ENCODE results near the gene SVOPL. TPM values are rescaled to one million over a fixed set of nuclear protein-coding genes. Genes with fewer than 3 reads are reported as not detected.
"Not testable (repeated sequence)": the region's sequence is repeated elsewhere in the genome, so short reads cannot be mapped to it uniquely, and the experiment has no call there.

Gene SVOPL
- total and polyA plus RNA-seq, 4 donors: 0.13 to 1.5 (median 0.39) TPM; not detected in 1

DNA sequence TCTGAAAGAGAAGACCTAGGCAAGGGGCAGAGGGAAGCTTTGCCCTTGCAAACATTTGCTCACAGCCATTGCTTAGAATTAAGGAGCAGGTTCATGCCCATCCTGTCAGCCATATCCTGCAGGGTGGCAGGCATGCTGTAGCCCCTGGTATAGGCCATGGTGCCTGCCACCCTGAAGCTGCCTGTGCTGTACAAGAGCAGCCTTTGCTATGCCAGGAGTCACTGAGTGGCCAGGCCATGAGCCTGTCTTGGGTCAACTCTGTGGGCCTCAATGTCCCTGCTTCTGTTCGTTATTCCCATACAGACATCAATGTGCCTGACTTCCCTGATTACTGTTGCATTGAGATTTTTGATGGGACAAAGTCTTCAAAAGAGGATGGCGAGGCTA is 368 bp upstream of the SVOPL start:
- no peak overlapping the region for H3K27ac ChIP-seq (ENCODE audit: low read depth in 1 of 2, low read length in 1 of 2)
- H3K9ac ChIP-seq (ENCODE audit: insufficient read depth in 1 of 2, low read length in 2 of 2): no peak overlapping the region
- TF ChIP-seq, protein P1, sequence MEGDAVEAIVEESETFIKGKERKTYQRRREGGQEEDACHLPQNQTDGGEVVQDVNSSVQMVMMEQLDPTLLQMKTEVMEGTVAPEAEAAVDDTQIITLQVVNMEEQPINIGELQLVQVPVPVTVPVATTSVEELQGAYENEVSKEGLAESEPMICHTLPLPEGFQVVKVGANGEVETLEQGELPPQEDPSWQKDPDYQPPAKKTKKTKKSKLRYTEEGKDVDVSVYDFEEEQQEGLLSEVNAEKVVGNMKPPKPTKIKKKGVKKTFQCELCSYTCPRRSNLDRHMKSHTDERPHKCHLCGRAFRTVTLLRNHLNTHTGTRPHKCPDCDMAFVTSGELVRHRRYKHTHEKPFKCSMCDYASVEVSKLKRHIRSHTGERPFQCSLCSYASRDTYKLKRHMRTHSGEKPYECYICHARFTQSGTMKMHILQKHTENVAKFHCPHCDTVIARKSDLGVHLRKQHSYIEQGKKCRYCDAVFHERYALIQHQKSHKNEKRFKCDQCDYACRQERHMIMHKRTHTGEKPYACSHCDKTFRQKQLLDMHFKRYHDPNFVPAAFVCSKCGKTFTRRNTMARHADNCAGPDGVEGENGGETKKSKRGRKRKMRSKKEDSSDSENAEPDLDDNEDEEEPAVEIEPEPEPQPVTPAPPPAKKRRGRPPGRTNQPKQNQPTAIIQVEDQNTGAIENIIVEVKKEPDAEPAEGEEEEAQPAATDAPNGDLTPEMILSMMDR (IDR thresholded peaks at IDR 0.05; ENCODE audit: control extremely low read depth, extremely low read depth): no peak
- DNase-seq: no peak
- ATAC-seq (ENCODE audit: insufficient read depth, low FRiP score): no peak
- H3K9me3 ChIP-seq (ENCODE audit: control insufficient read depth in 4 of 4, insufficient read depth in 3 of 4, low read length in 3 of 4): peaks cover 0 to 2% (median 0%) of the 10 kb centered on the region in 4 donors
- no peaks in the 10 kb centered on the region for H3K36me3 ChIP-seq (ENCODE audit: control insufficient read depth in 4 of 4, insufficient read depth in 4 of 4, low read length in 4 of 4)
- 93% methylated on average over 2 of the region's 2 CpGs for WGBS, 2 donors
- no peaks in the 10 kb centered on the region for H3K4me1 ChIP-seq (ENCODE audit: control insufficient read depth in 5 of 5, insufficient read depth in 5 of 5, low read length in 5 of 5)
- no peak overlapping the region for H3K4me3 ChIP-seq
- H3K27me3 ChIP-seq (ENCODE audit: control insufficient read depth in 3 of 3, insufficient read depth in 3 of 3, low read length in 2 of 3): no peaks in the 10 kb centered on the region

DNA sequence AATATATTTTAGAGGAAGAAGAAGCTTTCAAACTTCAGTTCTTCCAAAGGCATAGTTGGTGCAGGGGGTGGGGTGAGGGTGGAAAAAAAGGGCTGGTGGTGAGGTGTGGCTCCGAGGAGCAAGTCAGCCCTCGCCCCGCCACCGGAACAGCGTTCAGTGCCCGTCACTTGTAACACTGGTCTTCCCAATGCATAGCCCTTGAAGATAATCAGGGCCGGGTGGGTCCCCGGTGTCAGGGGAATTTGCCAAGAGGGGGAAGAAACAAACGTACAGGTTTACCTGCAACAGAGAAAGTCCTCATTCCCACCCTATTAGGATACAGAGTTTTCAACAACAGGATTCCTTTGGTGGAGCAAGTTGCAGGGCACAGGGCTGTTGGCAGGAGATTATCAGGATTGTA is 1.5 kb downstream of the SVOPL start:
- ATAC-seq (ENCODE audit: insufficient read depth, low FRiP score): no peak
- TF ChIP-seq, protein P1 (IDR thresholded peaks at IDR 0.05; ENCODE audit: control extremely low read depth, extremely low read depth): no peak
- no peaks in the 10 kb centered on the region for H3K4me1 ChIP-seq (ENCODE audit: control insufficient read depth in 5 of 5, insufficient read depth in 5 of 5, low read length in 5 of 5)
- H3K4me3 ChIP-seq: no peak overlapping the region
- H3K9me3 ChIP-seq (ENCODE audit: control insufficient read depth in 4 of 4, insufficient read depth in 3 of 4, low read length in 3 of 4): peaks cover 0 to 2% (median 0%) of the 10 kb centered on the region in 4 donors
- no peaks in the 10 kb centered on the region for H3K27me3 ChIP-seq (ENCODE audit: control insufficient read depth in 3 of 3, insufficient read depth in 3 of 3, low read length in 2 of 3)
- no peak for DNase-seq
- H3K9ac ChIP-seq (ENCODE audit: insufficient read depth in 1 of 2, low read length in 2 of 2): no peak overlapping the region
- H3K36me3 ChIP-seq (ENCODE audit: control insufficient read depth in 4 of 4, insufficient read depth in 4 of 4, low read length in 4 of 4): no peaks in the 10 kb centered on the region
- H3K27ac ChIP-seq (ENCODE audit: low read depth in 1 of 2, low read length in 1 of 2): no peak overlapping the region
- WGBS, 2 donors: 78 to 89% methylated on average over 9 of the region's 9 CpGs

DNA sequence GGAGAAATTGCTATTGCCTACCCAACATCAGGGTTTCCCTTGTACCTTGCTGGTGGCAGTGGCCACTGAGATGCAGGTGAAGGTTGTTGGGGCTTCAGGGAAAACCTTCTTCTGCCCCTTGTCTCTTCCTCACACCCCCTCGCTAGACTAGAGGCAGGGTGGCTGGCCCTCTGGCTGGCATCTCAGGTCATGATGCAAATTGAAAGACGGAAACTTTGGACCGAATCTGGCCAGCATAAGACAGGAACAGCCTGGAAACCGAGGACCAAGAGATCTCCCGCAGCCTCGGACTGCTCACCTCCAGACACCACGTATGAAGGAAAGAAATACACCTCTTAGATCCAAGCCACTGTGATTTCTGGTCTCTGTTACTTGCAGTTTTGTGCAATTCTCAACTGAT is 2.9 kb downstream of the SVOPL start:
- WGBS, 2 donors: 94 to 96% methylated on average over 7 of the region's 7 CpGs
- Histone ChIP-seq H3K9me3 (ENCODE audit: control insufficient read depth in 4 of 4, insufficient read depth in 3 of 4, low read length in 3 of 4) (peaks cover 0 to 2% (median 0%) of the 10 kb centered on the region in 4 donors), H3K36me3 (ENCODE audit: control insufficient read depth in 4 of 4, insufficient read depth in 4 of 4, low read length in 4 of 4) (no peaks in the 10 kb centered on the region), H3K4me3 (no peak overlapping the region), H3K27ac (ENCODE audit: low read depth in 1 of 2, low read length in 1 of 2) (no peak overlapping the region), H3K27me3 (ENCODE audit: control insufficient read depth in 3 of 3, insufficient read depth in 3 of 3, low read length in 2 of 3) (no peaks in the 10 kb centered on the region), H3K9ac (ENCODE audit: insufficient read depth in 1 of 2, low read length in 2 of 2) (no peak overlapping the region), H3K4me1 (ENCODE audit: control insufficient read depth in 5 of 5, insufficient read depth in 5 of 5, low read length in 5 of 5) (no peaks in the 10 kb centered on the region)
- TF ChIP-seq, protein P1 (IDR thresholded peaks at IDR 0.05; ENCODE audit: control extremely low read depth, extremely low read depth): no peak
- no peak for ATAC-seq (ENCODE audit: insufficient read depth, low FRiP score)
- no peak for DNase-seq

DNA sequence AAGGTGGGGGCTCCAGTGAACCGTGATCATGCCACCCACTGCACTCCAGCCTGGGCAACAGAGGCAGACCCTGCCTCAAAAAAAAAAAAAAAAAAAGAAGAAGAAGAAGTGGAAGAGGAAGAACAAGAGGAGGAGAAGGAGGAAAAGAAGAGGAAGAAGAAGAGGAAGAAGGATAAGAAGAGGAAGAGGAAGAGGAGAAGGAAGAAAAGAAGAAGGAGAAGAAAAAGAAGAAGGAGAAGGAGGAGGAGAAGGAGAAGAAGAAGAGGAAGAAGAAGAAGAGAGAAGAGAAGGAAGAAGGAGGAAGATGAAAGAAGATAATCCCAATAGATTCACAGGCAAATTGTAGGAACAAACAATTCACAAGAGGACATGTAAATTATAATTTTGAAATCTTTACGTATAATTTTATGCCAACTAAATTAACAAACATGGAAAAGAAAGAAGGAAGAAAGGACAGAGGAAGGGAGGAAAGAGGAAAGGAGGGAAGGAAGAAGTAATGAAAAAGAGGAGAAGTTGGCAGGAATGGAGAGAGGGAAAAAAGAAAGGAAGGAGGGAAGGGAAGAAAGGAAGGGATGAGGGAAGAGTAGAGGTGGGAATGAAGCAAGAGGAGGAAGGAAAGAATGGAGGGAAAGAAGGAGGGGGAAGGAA is 3.5 kb downstream of the SVOPL start:
- Histone ChIP-seq H3K9ac (ENCODE audit: insufficient read depth in 1 of 2, low read length in 2 of 2) (no peak overlapping the region), H3K36me3 (ENCODE audit: control insufficient read depth in 4 of 4, insufficient read depth in 4 of 4, low read length in 4 of 4) (no peaks in the 10 kb centered on the region), H3K9me3 (ENCODE audit: control insufficient read depth in 4 of 4, insufficient read depth in 3 of 4, low read length in 3 of 4) (peaks cover 0 to 2% (median 0%) of the 10 kb centered on the region in 4 donors), H3K4me3 (no peak overlapping the region), H3K27me3 (ENCODE audit: control insufficient read depth in 3 of 3, insufficient read depth in 3 of 3, low read length in 2 of 3) (no peaks in the 10 kb centered on the region), H3K27ac (ENCODE audit: low read depth in 1 of 2, low read length in 1 of 2) (no peak overlapping the region), H3K4me1 (ENCODE audit: control insufficient read depth in 5 of 5, insufficient read depth in 5 of 5, low read length in 5 of 5) (no peaks in the 10 kb centered on the region)
- ATAC-seq (ENCODE audit: insufficient read depth, low FRiP score): no peak
- TF ChIP-seq, protein P1 (IDR thresholded peaks at IDR 0.05; ENCODE audit: control extremely low read depth, extremely low read depth): no peak
- 84 to 88% methylated on average over 2 of the region's 2 CpGs for WGBS, 2 donors
- DNase-seq: no peak

DNA sequence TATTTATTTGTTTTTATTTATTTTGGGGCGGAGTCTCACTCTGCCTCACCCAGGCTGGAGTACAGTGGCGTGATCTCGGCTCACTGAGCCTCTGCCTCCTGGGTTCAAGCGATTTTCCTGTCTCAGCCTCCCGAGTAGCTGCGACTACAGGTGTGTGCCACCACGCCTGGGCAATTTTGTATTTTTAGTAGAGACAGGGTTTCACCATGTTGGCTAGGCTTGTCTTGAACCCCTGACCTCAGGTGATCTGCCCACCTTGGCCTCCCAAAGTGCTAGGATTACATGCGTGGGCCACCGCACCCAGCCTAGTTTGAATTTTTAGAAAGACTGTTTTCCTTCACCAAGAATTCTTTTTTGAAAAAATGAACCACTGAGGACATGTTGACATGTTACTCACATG is 5.4 kb downstream of the SVOPL start:
- not testable (repeated sequence) for H3K36me3 ChIP-seq (ENCODE audit: control insufficient read depth in 4 of 4, insufficient read depth in 4 of 4, low read length in 4 of 4); H3K4me3 ChIP-seq; H3K27ac ChIP-seq (ENCODE audit: low read depth in 1 of 2, low read length in 1 of 2); DNase-seq; H3K4me1 ChIP-seq (ENCODE audit: control insufficient read depth in 5 of 5, insufficient read depth in 5 of 5, low read length in 5 of 5); H3K27me3 ChIP-seq (ENCODE audit: control insufficient read depth in 3 of 3, insufficient read depth in 3 of 3, low read length in 2 of 3); ATAC-seq (ENCODE audit: insufficient read depth, low FRiP score); H3K9ac ChIP-seq (ENCODE audit: insufficient read depth in 1 of 2, low read length in 2 of 2); H3K9me3 ChIP-seq (ENCODE audit: control insufficient read depth in 4 of 4, insufficient read depth in 3 of 4, low read length in 3 of 4)
- WGBS, 2 donors: 96 to 97% methylated on average over 9 of the region's 9 CpGs

Data from lung (tissue), 12 donors.